ENCODE results near the gene RANGRF. TPM values are rescaled to one million over a fixed set of nuclear protein-coding genes. Genes with fewer than 3 reads are reported as not detected.
A peak's percentile ranks its signal among the peaks of the same experiment; 100 is the strongest.

The RANGRF gene
- total and polyA plus RNA-seq, 12 donors = 18.8 to 46.9 (median 25.4) TPM

DNA sequence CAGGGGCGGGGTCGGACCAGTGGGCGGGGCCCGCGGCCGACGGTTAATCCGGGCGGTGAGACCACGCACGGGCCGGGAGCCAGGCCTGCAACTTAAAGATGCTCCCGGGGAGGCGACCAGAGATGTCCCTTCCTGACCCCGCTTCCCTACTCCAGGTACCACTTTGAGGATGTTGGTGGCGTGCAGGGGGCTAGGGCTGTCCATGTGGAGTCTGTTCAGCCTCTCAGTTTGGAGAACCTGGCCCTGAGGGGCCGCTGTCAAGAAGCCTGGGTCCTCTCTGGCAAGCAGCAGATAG, 580 bp downstream of the RANGRF start:
- Histone ChIP-seq H3K36me3 (replicated peaks in 1 of 2) (no peaks in the 10 kb centered on the region), H3K4me3 (peak overlapping the region; percentile 59 to 88 (median 70)), H3K9me3 (replicated peaks in 1 of 3) (no peaks in the 10 kb centered on the region), H3K27me3 (no peaks in the 10 kb centered on the region), H3K4me1 (replicated peaks in 1 of 2) (peaks cover 9 to 11% of the 10 kb centered on the region in 2 donors), H3K27ac (peak overlapping the region; percentile 75 to 98 (median 94))
- intact Hi-C loops (cut with DNase I) = loop anchor here in 1 of 2 donors (5.0 kb wide), 1 partner anchor 37 kb away; no protein-coding TSS in a partner anchor
- 3 to 33% (median 5%) methylated on average over 1 to 17 of the region's 17 CpGs; no CpG with 5 or more reads in 1 of the 4 donors for WGBS, 4 donors
- DNase-seq = no peak
- TF ChIP-seq POLR2A (IDR thresholded peaks at IDR 0.05) = no peak
- TF ChIP-seq, protein P1, sequence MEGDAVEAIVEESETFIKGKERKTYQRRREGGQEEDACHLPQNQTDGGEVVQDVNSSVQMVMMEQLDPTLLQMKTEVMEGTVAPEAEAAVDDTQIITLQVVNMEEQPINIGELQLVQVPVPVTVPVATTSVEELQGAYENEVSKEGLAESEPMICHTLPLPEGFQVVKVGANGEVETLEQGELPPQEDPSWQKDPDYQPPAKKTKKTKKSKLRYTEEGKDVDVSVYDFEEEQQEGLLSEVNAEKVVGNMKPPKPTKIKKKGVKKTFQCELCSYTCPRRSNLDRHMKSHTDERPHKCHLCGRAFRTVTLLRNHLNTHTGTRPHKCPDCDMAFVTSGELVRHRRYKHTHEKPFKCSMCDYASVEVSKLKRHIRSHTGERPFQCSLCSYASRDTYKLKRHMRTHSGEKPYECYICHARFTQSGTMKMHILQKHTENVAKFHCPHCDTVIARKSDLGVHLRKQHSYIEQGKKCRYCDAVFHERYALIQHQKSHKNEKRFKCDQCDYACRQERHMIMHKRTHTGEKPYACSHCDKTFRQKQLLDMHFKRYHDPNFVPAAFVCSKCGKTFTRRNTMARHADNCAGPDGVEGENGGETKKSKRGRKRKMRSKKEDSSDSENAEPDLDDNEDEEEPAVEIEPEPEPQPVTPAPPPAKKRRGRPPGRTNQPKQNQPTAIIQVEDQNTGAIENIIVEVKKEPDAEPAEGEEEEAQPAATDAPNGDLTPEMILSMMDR (IDR thresholded peaks at IDR 0.05) = no peak

DNA sequence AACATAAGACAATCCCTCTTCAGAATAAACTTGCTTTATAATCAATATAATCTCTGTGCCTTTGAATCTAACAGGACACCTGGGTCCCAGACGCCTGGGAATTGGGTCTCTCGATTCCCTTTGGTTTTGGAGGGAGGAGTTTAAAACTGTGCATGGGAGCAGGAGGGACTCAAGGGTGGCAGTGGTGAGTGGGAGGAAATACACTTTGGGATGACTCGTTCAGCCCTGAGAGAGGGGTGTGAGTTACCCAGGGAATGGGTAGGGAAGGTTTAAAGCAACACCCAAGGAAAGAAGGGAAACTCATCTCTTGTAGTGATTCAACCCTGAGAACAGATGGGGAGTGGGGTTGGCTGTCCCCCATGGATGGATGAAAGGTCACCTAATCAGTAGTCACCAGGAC, 1.6 kb downstream of the RANGRF start:
- 49 to 83% (median 61%) methylated on average over 3 of the region's 3 CpGs for WGBS, 4 donors
- Histone ChIP-seq H3K9me3 (replicated peaks in 1 of 3) (no peaks in the 10 kb centered on the region), H3K4me1 (replicated peaks in 1 of 2) (peaks cover 14 to 21% of the 10 kb centered on the region in 2 donors), H3K27me3 (no peaks in the 10 kb centered on the region), H3K27ac (no peak overlapping the region), H3K4me3 (no peak overlapping the region), H3K36me3 (replicated peaks in 1 of 2) (no peaks in the 10 kb centered on the region)
- intact Hi-C loops (cut with DNase I) = loop anchor here in 1 of 2 donors (5.0 kb wide), 1 partner anchor 38 kb away; no protein-coding TSS in a partner anchor
- TF ChIP-seq, protein P1 (IDR thresholded peaks at IDR 0.05) = no peak
- no peak for TF ChIP-seq POLR2A (IDR thresholded peaks at IDR 0.05)
- DNase-seq = no peak

DNA sequence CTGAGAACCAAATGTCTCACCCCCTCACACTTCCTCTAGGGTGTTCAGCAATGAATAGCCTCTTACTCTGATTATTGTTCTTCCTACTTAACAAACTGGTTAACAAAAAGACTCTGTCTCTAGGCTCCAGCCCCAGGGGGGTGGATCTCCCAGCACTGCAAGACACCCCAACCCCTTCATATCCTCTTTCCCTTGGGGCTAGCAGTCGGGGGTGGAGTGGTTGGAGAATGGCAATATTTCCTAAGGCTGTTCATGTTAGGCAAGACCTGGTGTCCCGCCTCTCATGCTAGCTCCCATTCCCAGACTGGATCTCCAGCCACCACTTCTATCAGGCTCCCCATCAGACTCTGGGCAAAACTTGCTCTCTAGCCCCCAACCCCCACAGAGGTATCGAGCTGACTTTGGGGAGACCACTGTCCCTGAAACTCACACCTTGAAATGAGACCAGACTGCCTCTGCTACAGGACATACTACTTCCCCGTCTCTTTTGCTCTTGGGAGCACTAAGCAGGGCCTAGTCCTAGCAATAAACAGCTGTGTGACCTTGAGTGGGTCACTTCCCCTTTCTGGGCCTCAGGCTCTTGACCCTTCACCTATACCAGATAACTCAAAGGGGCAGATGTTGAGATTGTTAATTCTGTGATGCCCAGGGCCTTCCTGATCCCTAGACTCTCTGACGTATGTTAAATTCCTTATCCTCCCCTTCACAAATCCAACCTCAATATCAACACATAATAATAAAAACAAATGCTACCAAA, 4.3 kb downstream of the RANGRF start:
- Histone ChIP-seq H3K9me3 (replicated peaks in 1 of 3) (no peaks in the 10 kb centered on the region), H3K27ac (no peak overlapping the region), H3K4me1 (replicated peaks in 1 of 2) (peaks cover 13 to 18% of the 10 kb centered on the region in 2 donors), H3K36me3 (replicated peaks in 1 of 2) (no peaks in the 10 kb centered on the region), H3K4me3 (no peak overlapping the region), H3K27me3 (no peaks in the 10 kb centered on the region)
- TF ChIP-seq, protein P1 (IDR thresholded peaks at IDR 0.05) = no peak
- TF ChIP-seq POLR2A (IDR thresholded peaks at IDR 0.05) = no peak
- DNase-seq = no peak
- intact Hi-C loops (cut with DNase I) = loop anchor here in 1 of 2 donors (5.0 kb wide), 1 partner anchor 41 kb away; no protein-coding TSS in a partner anchor
- 74 to 90% (median 84%) methylated on average over 5 of the region's 5 CpGs for WGBS, 4 donors

DNA sequence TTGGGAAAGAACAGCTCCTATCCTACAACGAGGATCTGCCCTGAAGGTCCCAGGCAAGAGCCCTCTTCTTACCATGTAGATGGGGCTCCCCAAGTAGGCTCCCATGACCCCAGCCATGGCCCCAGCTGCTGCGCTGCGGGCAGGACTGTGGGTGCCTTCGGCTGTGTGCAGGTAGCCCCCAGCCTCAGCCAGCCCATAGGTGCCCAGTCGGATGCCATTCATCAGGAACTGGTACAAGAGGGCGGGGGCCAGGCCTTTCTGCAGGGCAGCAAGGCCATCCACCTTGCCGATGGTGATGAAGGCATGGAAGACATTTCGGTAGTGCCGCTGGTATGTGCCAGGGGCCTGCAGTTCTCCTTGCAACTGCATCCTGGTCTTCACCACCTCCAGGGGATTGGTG, 5.9 kb downstream of the RANGRF start:
- Histone ChIP-seq H3K36me3 (replicated peaks in 1 of 2) (no peaks in the 10 kb centered on the region), H3K9me3 (replicated peaks in 1 of 3) (no peaks in the 10 kb centered on the region), H3K27ac (peak overlapping the region in 2 of 5 donors; percentile 92 to 95), H3K4me3 (no peak overlapping the region), H3K4me1 (replicated peaks in 1 of 2) (peaks cover 7 to 11% of the 10 kb centered on the region in 2 donors), H3K27me3 (no peaks in the 10 kb centered on the region)
- TF ChIP-seq, protein P1 (IDR thresholded peaks at IDR 0.05) = no peak
- TF ChIP-seq POLR2A (IDR thresholded peaks at IDR 0.05) = no peak
- WGBS, 4 donors = 88 to 91% (median 90%) methylated on average over 3 to 9 of the region's 9 CpGs
- intact Hi-C loops (cut with DNase I) = loop anchor here in 1 of 2 donors (5.0 kb wide), 1 partner anchor 42 kb away; no protein-coding TSS in a partner anchor
- no peak for DNase-seq
